ENCODE results near the gene QSOX2.

DNA sequence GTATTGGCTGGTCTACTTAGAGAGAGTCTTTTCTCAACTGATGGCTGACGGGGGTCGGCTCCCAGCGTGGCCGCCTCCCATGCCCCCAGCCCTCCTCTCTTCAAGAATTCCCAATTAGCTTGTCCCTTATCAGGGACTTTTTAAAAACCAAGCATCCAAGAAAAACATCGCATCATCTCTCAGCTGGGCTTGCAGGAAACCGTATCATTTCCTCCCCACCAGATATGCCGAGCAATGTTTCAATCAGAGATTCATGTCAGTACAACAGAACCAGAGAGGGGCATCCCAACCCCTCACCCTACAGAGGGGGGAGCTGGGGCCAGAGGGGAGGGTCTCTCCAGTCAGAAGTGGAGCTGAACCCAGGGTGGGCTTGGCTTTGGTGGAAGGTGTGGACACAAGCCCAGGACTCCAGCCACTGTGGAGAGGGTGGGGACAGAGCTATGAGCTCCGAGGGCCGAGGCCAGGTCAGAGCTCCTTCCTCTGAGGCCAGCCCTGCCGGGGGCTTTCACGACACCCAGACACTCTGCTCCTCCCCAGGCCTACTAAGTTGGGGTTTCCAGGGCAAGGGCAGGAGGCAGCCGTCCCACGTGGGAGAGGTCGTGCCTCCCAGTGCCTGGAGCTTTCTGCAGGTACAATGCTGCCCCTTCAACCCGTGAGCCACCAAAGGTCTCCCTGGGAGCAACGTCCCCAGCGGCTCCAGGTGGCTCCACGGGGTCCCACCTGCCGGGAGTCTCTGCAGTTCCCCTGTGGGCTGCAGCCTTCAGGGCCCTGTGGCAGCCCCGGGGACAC, 87.9 kb downstream of the QSOX2 start:
- TF ChIP-seq, protein P1, sequence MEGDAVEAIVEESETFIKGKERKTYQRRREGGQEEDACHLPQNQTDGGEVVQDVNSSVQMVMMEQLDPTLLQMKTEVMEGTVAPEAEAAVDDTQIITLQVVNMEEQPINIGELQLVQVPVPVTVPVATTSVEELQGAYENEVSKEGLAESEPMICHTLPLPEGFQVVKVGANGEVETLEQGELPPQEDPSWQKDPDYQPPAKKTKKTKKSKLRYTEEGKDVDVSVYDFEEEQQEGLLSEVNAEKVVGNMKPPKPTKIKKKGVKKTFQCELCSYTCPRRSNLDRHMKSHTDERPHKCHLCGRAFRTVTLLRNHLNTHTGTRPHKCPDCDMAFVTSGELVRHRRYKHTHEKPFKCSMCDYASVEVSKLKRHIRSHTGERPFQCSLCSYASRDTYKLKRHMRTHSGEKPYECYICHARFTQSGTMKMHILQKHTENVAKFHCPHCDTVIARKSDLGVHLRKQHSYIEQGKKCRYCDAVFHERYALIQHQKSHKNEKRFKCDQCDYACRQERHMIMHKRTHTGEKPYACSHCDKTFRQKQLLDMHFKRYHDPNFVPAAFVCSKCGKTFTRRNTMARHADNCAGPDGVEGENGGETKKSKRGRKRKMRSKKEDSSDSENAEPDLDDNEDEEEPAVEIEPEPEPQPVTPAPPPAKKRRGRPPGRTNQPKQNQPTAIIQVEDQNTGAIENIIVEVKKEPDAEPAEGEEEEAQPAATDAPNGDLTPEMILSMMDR (IDR thresholded peaks at IDR 0.05; ENCODE audit: low read depth, low read length, missing input control), result no peak
- TF ChIP-seq SP1 (IDR thresholded peaks at IDR 0.05) (no peak), RAD21 (IDR thresholded peaks at IDR 0.05) (no peak), FOXA1 (IDR thresholded peaks at IDR 0.05) (no peak), NR2F2 (IDR thresholded peaks at IDR 0.05) (no peak), YY1 (IDR thresholded peaks at IDR 0.05) (no peak), GABPA (IDR thresholded peaks at IDR 0.05 in 1 of 2, conservative IDR thresholded peaks at IDR 0.05 in 1 of 2) (no peak), JUND (IDR thresholded peaks at IDR 0.05) (no peak), TAF1 (conservative IDR thresholded peaks at IDR 0.05) (no peak), HNF4G (IDR thresholded peaks at IDR 0.05) (no peak)
- TF ChIP-seq, protein P2, sequence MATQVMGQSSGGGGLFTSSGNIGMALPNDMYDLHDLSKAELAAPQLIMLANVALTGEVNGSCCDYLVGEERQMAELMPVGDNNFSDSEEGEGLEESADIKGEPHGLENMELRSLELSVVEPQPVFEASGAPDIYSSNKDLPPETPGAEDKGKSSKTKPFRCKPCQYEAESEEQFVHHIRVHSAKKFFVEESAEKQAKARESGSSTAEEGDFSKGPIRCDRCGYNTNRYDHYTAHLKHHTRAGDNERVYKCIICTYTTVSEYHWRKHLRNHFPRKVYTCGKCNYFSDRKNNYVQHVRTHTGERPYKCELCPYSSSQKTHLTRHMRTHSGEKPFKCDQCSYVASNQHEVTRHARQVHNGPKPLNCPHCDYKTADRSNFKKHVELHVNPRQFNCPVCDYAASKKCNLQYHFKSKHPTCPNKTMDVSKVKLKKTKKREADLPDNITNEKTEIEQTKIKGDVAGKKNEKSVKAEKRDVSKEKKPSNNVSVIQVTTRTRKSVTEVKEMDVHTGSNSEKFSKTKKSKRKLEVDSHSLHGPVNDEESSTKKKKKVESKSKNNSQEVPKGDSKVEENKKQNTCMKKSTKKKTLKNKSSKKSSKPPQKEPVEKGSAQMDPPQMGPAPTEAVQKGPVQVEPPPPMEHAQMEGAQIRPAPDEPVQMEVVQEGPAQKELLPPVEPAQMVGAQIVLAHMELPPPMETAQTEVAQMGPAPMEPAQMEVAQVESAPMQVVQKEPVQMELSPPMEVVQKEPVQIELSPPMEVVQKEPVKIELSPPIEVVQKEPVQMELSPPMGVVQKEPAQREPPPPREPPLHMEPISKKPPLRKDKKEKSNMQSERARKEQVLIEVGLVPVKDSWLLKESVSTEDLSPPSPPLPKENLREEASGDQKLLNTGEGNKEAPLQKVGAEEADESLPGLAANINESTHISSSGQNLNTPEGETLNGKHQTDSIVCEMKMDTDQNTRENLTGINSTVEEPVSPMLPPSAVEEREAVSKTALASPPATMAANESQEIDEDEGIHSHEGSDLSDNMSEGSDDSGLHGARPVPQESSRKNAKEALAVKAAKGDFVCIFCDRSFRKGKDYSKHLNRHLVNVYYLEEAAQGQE (IDR thresholded peaks at IDR 0.05), result no peak
- TF ChIP-seq, protein P3, sequence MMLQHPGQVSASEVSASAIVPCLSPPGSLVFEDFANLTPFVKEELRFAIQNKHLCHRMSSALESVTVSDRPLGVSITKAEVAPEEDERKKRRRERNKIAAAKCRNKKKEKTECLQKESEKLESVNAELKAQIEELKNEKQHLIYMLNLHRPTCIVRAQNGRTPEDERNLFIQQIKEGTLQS (IDR thresholded peaks at IDR 0.05), result no peak
- TF ChIP-seq, protein P4, sequence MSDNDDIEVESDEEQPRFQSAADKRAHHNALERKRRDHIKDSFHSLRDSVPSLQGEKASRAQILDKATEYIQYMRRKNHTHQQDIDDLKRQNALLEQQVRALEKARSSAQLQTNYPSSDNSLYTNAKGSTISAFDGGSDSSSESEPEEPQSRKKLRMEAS (IDR thresholded peaks at IDR 0.05), result no peak

All from liver (tissue), 3 donors.